Kidney epithelial cell (primary cell): Measurements from ENCODE around the gene NMT1. TPM values are rescaled to one million over a fixed set of nuclear protein-coding genes. Genes with fewer than 3 reads are reported as not detected.

Experiments used
- DNase-seq: peaks from one replicate; pipeline ENCODE4 v3.0.0-alpha.2; 2010; ENCODE audit warnings: low read depth
- H3K27me3 ChIP-seq: 2 replicates; pipeline ENCODE4 v1.6.0; 2011; ENCODE audit warnings: low read length; ENCODE audit not compliant: control insufficient read depth, insufficient read depth
- H3K36me3 ChIP-seq: 2 replicates; pipeline ENCODE4 v1.5.1; 2011; ENCODE audit warnings: low read length; ENCODE audit not compliant: control insufficient read depth, insufficient read depth
- H3K4me3 ChIP-seq: 2 replicates; pipeline ENCODE4 v1.5.1; 2011; ENCODE audit warnings: low read depth, mild to moderate bottlenecking, control low read depth, low read length
- CTCF ChIP-seq: IDR thresholded peaks from 2 replicates; pipeline ENCODE4 v1.5.1; 2011; ENCODE audit warnings: mild to moderate bottlenecking, moderate library complexity, low read length, control low read depth, inconsistent platforms; ENCODE audit not compliant: insufficient read depth, poor library complexity, severe bottlenecking
- total RNA-seq: library from RNA; depleted of rRNA; stranded (reverse); fragments of >200 nt; gene quantifications from 2 replicates; pipeline ENCODE4 v1.2.3, GENCODE V29; 2015

NMT1 gene
- total RNA-seq, 1 donor from 2014 or later, result 68.0 TPM

- no peak for DNase-seq
- Histone ChIP-seq H3K27me3 (no peaks in the 10 kb centered on the region), H3K36me3 (no peaks in the 10 kb centered on the region), H3K4me3 (no peak overlapping the region)
- no peak for TF ChIP-seq CTCF
These were observed 78.4 kb downstream of the NMT1 start for GRCh38 chr17:45139533-45139920.

- no peak for TF ChIP-seq CTCF
- DNase-seq, result no peak
- Histone ChIP-seq H3K36me3 (no peaks in the 10 kb centered on the region), H3K27me3 (no peaks in the 10 kb centered on the region), H3K4me3 (no peak overlapping the region)
These were observed 82.1 kb downstream of the NMT1 start for GRCh38 chr17:45143094-45143670.

- no peak for DNase-seq
- H3K36me3 ChIP-seq, result no peaks in the 10 kb centered on the region
- no peak for TF ChIP-seq CTCF
- H3K27me3 ChIP-seq, result no peaks in the 10 kb centered on the region
- no peak overlapping the region for H3K4me3 ChIP-seq
These were observed 82.7 kb downstream of the NMT1 start for GRCh38 chr17:45143767-45144198.

GRCh38 chr17:45144199-45145034 lies 83.3 kb downstream of the NMT1 start:
- H3K4me3 ChIP-seq, result no peak overlapping the region
- no peak for TF ChIP-seq CTCF
- no peaks in the 10 kb centered on the region for H3K36me3 ChIP-seq
- DNase-seq, result no peak
- H3K27me3 ChIP-seq, result no peaks in the 10 kb centered on the region

GRCh38 chr17:45145035-45145389 lies 83.9 kb downstream of the NMT1 start:
- TF ChIP-seq CTCF, result no peak
- H3K36me3 ChIP-seq, result no peaks in the 10 kb centered on the region
- DNase-seq, result no peak
- no peak overlapping the region for H3K4me3 ChIP-seq
- no peaks in the 10 kb centered on the region for H3K27me3 ChIP-seq

- Histone ChIP-seq H3K27me3 (no peaks in the 10 kb centered on the region), H3K36me3 (no peaks in the 10 kb centered on the region), H3K4me3 (no peak overlapping the region)
- no peak for DNase-seq
- TF ChIP-seq CTCF, result no peak
These were observed 85.0 kb downstream of the NMT1 start for GRCh38 chr17:45146166-45146565.
